Spleen (tissue), 7 donors: ENCODE data around the gene DMD.

Experiments
- CTCF ChIP-seq, 11 experiments: fragments of 200-600 bp in 7 of 11; fragments of 450-650 bp in 4 of 11; sonication (generic) in 4 of 11; IDR thresholded peaks in 8 of 11; conservative IDR thresholded peaks in 3 of 11; 1 replicate in 7 of 11; 2 replicates in 4 of 11; pipeline versions ENCODE4 v1.4.0 to v1.8.0; 2016 to 2021; ENCODE audit warnings: antibody characterized with exemption in 11 of 11, inconsistent platforms in 4 of 11, mild to moderate bottlenecking in 1 of 11
- POLR2A ChIP-seq, 3 donors: fragments of 450-650 bp; IDR thresholded peaks; one replicate each; pipeline ENCODE4 v1.5.1; 2017; ENCODE audit warnings: antibody characterized with exemption in 3 of 3, mild to moderate bottlenecking in 1 of 3
- POLR2AphosphoS5 ChIP-seq, 3 donors: sonication (generic); formaldehyde crosslinking; IDR thresholded peaks; one replicate each; pipeline ENCODE4 v1.5.1; 2017; ENCODE audit warnings: antibody characterized with exemption in 3 of 3
- donor health status: DM: no; HTN: no; CAD: no; lungs with moderate emphysema.
- donor health status: DM: no; HTN: no; CAD: no.
- donor health status: DM: no; HTN: no; CAD: no.

GRCh38 chrX:31464306-31464915 is 1746.9 kb downstream of the DMD start:
- TF ChIP-seq CTCF (IDR thresholded peaks at IDR 0.05 in 8 of 11, conservative IDR thresholded peaks at IDR 0.05 in 3 of 11), result no peak
- no peak for TF ChIP-seq POLR2A (IDR thresholded peaks at IDR 0.05)
- no peak for TF ChIP-seq POLR2AphosphoS5 (IDR thresholded peaks at IDR 0.05)
